Liver (tissue), 9 donors: Measurements from ENCODE around the gene MSGN1. TPM values are rescaled to one million over a fixed set of nuclear protein-coding genes. Genes with fewer than 3 reads are reported as not detected.

Experiments used
- DNase-seq: peaks from one replicate; pipeline ENCODE4 v3.0.0-alpha.2; 2017; ENCODE audit warnings: low spot score
- H3K27ac ChIP-seq, 2 donors: one replicate each; pipeline ENCODE4 v1.7.0; 2013; ENCODE audit warnings: inconsistent platforms in 2 of 2, low read length in 2 of 2, control low read depth in 1 of 2, low read depth in 1 of 2, mild to moderate bottlenecking in 1 of 2
- H3K27me3 ChIP-seq, 4 donors: one replicate each; pipeline versions ENCODE4 v1.6.1 to v1.7.0; 2013; ENCODE audit warnings: low read length in 3 of 4, inconsistent platforms in 1 of 4, mild to moderate bottlenecking in 1 of 4, moderate library complexity in 1 of 4; ENCODE audit not compliant: control insufficient read depth in 4 of 4, insufficient read depth in 4 of 4
- H3K36me3 ChIP-seq, 4 donors: one replicate each; pipeline versions ENCODE4 v1.6.1 to v1.7.0; 2013; ENCODE audit warnings: low read length in 3 of 4, mild to moderate bottlenecking in 3 of 4, low read depth in 1 of 4, moderate library complexity in 1 of 4; ENCODE audit not compliant: control insufficient read depth in 4 of 4, insufficient read depth in 3 of 4
- H3K4me1 ChIP-seq, 4 donors: one replicate each; pipeline versions ENCODE4 v1.6.1 to v1.7.0; 2013; ENCODE audit warnings: low read length in 3 of 4, mild to moderate bottlenecking in 3 of 4, moderate library complexity in 1 of 4; ENCODE audit not compliant: control insufficient read depth in 4 of 4, insufficient read depth in 4 of 4
- H3K4me3 ChIP-seq, 3 donors: one replicate each; pipeline versions ENCODE4 v1.6.1 to v1.7.0; 2013; ENCODE audit warnings: low read length in 3 of 3, control low read depth in 1 of 3, low read depth in 1 of 3, mild to moderate bottlenecking in 1 of 3
- H3K9ac ChIP-seq, 2 donors: one replicate each; pipeline ENCODE4 v1.7.0; 2013; ENCODE audit warnings: low read length in 2 of 2, mild to moderate bottlenecking in 2 of 2, moderate library complexity in 2 of 2, control low read depth in 1 of 2, low read depth in 1 of 2
- H3K9me3 ChIP-seq, 4 donors: one replicate each; pipeline versions ENCODE4 v1.6.1 to v1.7.0; 2013; ENCODE audit warnings: low read length in 3 of 4; ENCODE audit not compliant: control insufficient read depth in 4 of 4
- ATF3 ChIP-seq: IDR thresholded peaks from 2 replicates; pipeline ENCODE4 v1.6.1; 2016; ENCODE audit warnings: antibody characterized with exemption
- EGR1 ChIP-seq, 2 donors: IDR thresholded peaks; 2 replicates each; pipeline ENCODE4 v1.6.1; 2016 to 2018; ENCODE audit warnings: antibody characterized with exemption in 2 of 2, low read depth in 2 of 2
- FOXA2 ChIP-seq: IDR thresholded peaks from 2 replicates; pipeline ENCODE4 v1.6.1; 2016; ENCODE audit warnings: antibody characterized with exemption
- GABPA ChIP-seq, 2 donors: IDR thresholded peaks in 1 of 2; conservative IDR thresholded peaks in 1 of 2; 2 replicates each; pipeline ENCODE4 v1.6.1; 2016; ENCODE audit warnings: antibody characterized with exemption in 2 of 2, mild to moderate bottlenecking in 1 of 2, moderate library complexity in 1 of 2
- HNF4A ChIP-seq, 2 donors: conservative IDR thresholded peaks; 2 replicates each; pipeline ENCODE4 v1.6.1; 2016; ENCODE audit warnings: antibody characterized with exemption in 2 of 2, mild to moderate bottlenecking in 2 of 2
- HNF4G ChIP-seq: IDR thresholded peaks from 2 replicates; pipeline ENCODE4 v1.6.1; 2016; ENCODE audit warnings: antibody characterized with exemption
- JUND ChIP-seq, 2 donors: IDR thresholded peaks; 2 replicates each; pipeline ENCODE4 v1.6.1; 2016; ENCODE audit warnings: antibody characterized with exemption in 2 of 2
- NR2F2 ChIP-seq: IDR thresholded peaks from 2 replicates; pipeline ENCODE4 v1.6.1; 2016; ENCODE audit warnings: antibody characterized with exemption
- RXRA ChIP-seq, 2 donors: IDR thresholded peaks; 2 replicates each; pipeline ENCODE4 v1.6.1; 2017 to 2018; ENCODE audit warnings: antibody characterized with exemption in 2 of 2, mild to moderate bottlenecking in 1 of 2
- SP1 ChIP-seq: IDR thresholded peaks from 2 replicates; pipeline ENCODE4 v1.6.1; 2018; ENCODE audit warnings: antibody characterized with exemption, mild to moderate bottlenecking
- TAF1 ChIP-seq: conservative IDR thresholded peaks from 2 replicates; pipeline ENCODE4 v1.6.1; 2016; ENCODE audit warnings: antibody characterized with exemption, mild to moderate bottlenecking
- YY1 ChIP-seq: IDR thresholded peaks from 2 replicates; pipeline ENCODE4 v1.6.1; 2016; ENCODE audit warnings: antibody characterized with exemption, mild to moderate bottlenecking
- ZBTB33 ChIP-seq: IDR thresholded peaks from 2 replicates; pipeline ENCODE4 v1.6.1; 2016; ENCODE audit warnings: antibody characterized with exemption
- WGBS: extraction: QIAGEN DNeasy Blood & Tissue Kit; methylation state at CpG from one replicate; pipeline ENCODE4 v1.1.7; 2013; 5-methylcytosine and 5-hydroxymethylcytosine counted together
- polyA plus RNA-seq, 2 donors: library from polyadenylated mRNA; stranded (reverse) in 1 of 2; unstranded in 1 of 2; fragments of 200-250 nt in 1 of 2; fragments of >200 nt in 1 of 2; fragmentation: Nextera tagmentation in 1 of 2; extraction: Ambion mirVana in 1 of 2; gene quantifications; one replicate each; pipeline versions ENCODE4 v1.2.1 to v1.2.3, GENCODE V29; 2013 to 2015
- total RNA-seq, 2 donors: library from RNA; depleted of rRNA; stranded (reverse); fragments of >200 nt; gene quantifications; one replicate each; pipeline ENCODE4 v1.2.3, GENCODE V29; 2014
- TF ChIP-seq, protein P1 (sequence below): fragments of 150-350 bp; IDR thresholded peaks from 2 replicates; pipeline ENCODE4 v1.5.1; 2017; ENCODE audit warnings: improper control_type of control experiment, low read depth, low read length; ENCODE audit not compliant: missing input control
- TF ChIP-seq, protein P2 (sequence below): IDR thresholded peaks from 2 replicates; pipeline ENCODE4 v1.6.1; 2016; ENCODE audit warnings: antibody characterized with exemption
- TF ChIP-seq, protein P3 (sequence below): IDR thresholded peaks from 2 replicates; pipeline ENCODE4 v1.6.1; 2016; ENCODE audit warnings: antibody characterized with exemption, mild to moderate bottlenecking
- donor health status: healthy.
- donor health status: healthy.
- donor health status: healthy.
- donor health status: healthy.
- donor health status: healthy.

MSGN1 gene
- total and polyA plus RNA-seq, 4 donors: not detected

DNA sequence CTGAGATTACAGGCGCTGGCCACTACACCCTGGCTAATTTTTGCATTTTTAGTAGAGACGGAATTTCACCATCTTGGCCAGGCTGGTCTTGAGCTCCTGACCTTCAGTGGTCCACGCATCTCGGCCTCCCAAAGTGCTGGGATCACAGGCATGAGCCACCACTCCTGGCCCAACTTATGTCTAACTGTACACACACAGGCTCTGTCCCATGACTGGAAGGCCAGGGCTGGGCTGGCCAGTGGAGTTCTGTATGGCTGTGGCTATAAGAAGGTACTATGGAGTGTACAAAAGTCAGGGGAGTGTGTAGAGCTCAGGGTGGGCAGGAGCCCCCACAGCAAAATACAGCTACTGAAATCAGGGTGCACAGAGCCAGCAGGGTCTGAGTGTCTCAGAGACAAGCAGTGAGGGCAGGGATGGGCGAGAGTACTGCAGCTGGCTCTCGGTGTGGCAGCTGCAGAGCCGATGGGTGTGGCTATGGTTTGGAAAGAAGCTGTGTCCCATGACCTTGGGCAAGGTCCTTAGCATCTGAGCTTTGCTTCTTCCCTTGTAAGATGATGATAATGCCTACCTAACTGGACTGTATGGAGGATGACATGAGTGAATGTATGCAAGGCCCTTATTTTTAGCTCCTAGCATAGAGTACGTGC lies 10.4 kb upstream of the MSGN1 start:
- H3K27me3 ChIP-seq: no peaks in the 10 kb centered on the region
- no peaks in the 10 kb centered on the region for H3K9me3 ChIP-seq
- H3K36me3 ChIP-seq: no peaks in the 10 kb centered on the region
- 94% methylated on average over 8 of the region's 8 CpGs for WGBS
- no peak overlapping the region for H3K27ac ChIP-seq
- H3K4me3 ChIP-seq: no peak overlapping the region
- H3K4me1 ChIP-seq: no peaks in the 10 kb centered on the region
- no peak overlapping the region for H3K9ac ChIP-seq
- no peak for TF ChIP-seq FOXA2
- no peak for TF ChIP-seq EGR1 (IDR thresholded peaks at IDR 0.05; ENCODE audit: low read depth in 2 of 2)
- TF ChIP-seq GABPA (IDR thresholded peaks at IDR 0.05 in 1 of 2, conservative IDR thresholded peaks at IDR 0.05 in 1 of 2): no peak
- TF ChIP-seq, protein P1, sequence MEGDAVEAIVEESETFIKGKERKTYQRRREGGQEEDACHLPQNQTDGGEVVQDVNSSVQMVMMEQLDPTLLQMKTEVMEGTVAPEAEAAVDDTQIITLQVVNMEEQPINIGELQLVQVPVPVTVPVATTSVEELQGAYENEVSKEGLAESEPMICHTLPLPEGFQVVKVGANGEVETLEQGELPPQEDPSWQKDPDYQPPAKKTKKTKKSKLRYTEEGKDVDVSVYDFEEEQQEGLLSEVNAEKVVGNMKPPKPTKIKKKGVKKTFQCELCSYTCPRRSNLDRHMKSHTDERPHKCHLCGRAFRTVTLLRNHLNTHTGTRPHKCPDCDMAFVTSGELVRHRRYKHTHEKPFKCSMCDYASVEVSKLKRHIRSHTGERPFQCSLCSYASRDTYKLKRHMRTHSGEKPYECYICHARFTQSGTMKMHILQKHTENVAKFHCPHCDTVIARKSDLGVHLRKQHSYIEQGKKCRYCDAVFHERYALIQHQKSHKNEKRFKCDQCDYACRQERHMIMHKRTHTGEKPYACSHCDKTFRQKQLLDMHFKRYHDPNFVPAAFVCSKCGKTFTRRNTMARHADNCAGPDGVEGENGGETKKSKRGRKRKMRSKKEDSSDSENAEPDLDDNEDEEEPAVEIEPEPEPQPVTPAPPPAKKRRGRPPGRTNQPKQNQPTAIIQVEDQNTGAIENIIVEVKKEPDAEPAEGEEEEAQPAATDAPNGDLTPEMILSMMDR: no peak
- TF ChIP-seq HNF4G: no peak
- TF ChIP-seq, protein P2, sequence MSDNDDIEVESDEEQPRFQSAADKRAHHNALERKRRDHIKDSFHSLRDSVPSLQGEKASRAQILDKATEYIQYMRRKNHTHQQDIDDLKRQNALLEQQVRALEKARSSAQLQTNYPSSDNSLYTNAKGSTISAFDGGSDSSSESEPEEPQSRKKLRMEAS: no peak
- no peak for TF ChIP-seq ATF3
- TF ChIP-seq RXRA (IDR thresholded peaks at IDR 0.05): no peak
- no peak for TF ChIP-seq ZBTB33
- no peak for TF ChIP-seq SP1
- TF ChIP-seq JUND (IDR thresholded peaks at IDR 0.05): no peak
- no peak for DNase-seq

DNA sequence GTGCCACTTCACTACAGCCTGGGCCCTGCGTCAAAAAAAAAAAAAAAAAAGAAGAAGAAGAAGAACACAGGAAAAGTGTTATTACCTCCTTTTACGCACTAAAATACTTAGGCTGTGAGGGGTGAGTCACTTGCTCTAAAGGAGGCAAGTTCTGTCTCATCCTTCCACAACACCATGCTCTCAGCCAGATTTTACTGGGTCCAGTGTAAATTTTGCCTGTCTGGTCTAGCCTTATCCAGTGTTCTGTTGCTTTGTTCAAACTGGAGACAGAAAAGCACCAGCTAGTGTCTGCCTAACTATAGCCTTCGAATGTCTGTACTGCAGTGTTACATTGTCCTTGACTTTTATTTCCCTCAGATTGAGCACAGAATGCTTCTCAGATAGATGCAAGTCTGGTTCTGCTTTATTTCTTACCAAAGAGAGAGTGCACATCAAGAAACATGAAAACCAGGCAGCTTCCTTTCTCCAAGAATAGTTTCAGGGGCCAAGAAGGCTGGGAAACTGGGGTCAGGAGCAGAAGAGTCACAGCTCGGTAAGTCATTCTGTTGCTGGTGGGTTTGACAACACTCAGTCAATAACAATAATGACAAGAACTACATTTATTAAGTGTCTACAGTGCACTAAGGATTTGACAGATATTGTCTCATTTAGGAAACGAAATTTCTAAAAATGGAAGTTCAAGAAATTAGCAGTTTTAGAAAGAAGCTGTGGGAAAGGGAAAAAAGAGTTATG lies 3.1 kb upstream of the MSGN1 start:
- no peak for DNase-seq
- WGBS: 80% methylated on average over 5 of the region's 5 CpGs
- Histone ChIP-seq H3K27me3 (no peaks in the 10 kb centered on the region), H3K27ac (no peak overlapping the region), H3K9ac (no peak overlapping the region), H3K9me3 (no peaks in the 10 kb centered on the region), H3K4me1 (no peaks in the 10 kb centered on the region), H3K36me3 (no peaks in the 10 kb centered on the region), H3K4me3 (no peak overlapping the region)
- TF ChIP-seq SP1 (no peak), ATF3 (no peak), NR2F2 (no peak), JUND (IDR thresholded peaks at IDR 0.05) (no peak), YY1 (no peak), HNF4A (conservative IDR thresholded peaks at IDR 0.05) (no peak), FOXA2 (no peak), EGR1 (IDR thresholded peaks at IDR 0.05; ENCODE audit: low read depth in 2 of 2) (no peak), TAF1 (no peak), RXRA (IDR thresholded peaks at IDR 0.05) (no peak)
- TF ChIP-seq, protein P1: no peak
- TF ChIP-seq, protein P3, sequence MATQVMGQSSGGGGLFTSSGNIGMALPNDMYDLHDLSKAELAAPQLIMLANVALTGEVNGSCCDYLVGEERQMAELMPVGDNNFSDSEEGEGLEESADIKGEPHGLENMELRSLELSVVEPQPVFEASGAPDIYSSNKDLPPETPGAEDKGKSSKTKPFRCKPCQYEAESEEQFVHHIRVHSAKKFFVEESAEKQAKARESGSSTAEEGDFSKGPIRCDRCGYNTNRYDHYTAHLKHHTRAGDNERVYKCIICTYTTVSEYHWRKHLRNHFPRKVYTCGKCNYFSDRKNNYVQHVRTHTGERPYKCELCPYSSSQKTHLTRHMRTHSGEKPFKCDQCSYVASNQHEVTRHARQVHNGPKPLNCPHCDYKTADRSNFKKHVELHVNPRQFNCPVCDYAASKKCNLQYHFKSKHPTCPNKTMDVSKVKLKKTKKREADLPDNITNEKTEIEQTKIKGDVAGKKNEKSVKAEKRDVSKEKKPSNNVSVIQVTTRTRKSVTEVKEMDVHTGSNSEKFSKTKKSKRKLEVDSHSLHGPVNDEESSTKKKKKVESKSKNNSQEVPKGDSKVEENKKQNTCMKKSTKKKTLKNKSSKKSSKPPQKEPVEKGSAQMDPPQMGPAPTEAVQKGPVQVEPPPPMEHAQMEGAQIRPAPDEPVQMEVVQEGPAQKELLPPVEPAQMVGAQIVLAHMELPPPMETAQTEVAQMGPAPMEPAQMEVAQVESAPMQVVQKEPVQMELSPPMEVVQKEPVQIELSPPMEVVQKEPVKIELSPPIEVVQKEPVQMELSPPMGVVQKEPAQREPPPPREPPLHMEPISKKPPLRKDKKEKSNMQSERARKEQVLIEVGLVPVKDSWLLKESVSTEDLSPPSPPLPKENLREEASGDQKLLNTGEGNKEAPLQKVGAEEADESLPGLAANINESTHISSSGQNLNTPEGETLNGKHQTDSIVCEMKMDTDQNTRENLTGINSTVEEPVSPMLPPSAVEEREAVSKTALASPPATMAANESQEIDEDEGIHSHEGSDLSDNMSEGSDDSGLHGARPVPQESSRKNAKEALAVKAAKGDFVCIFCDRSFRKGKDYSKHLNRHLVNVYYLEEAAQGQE: no peak
- TF ChIP-seq, protein P2: no peak
